CD4-positive, alpha-beta memory T cell (primary cell): ENCODE data around the gene FAM168A. TPM values are rescaled to one million over a fixed set of nuclear protein-coding genes. Genes with fewer than 3 reads are reported as not detected.
"Not testable (repeated sequence)": the region's sequence is repeated elsewhere in the genome, so short reads cannot be mapped to it uniquely, and the experiment has no call there.

Experiments used
- CTCF ChIA-PET: fragments of 350-600 bp; sonication (Branson Sonifier 250); formaldehyde crosslinking; loops from one replicate; lab custom pipeline; 2021; ENCODE audit warnings: inconsistent platforms; ENCODE audit not compliant: partially characterized antibody; lab: Charles Lee
- POLR2A ChIA-PET: fragments of 350-600 bp; sonication (Branson Sonifier 250); formaldehyde crosslinking; loops from one replicate; lab custom pipeline; 2021; ENCODE audit not compliant: partially characterized antibody; lab: Charles Lee
- DNase-seq, 5 donors: peaks; one replicate each; pipeline versions ENCODE4 v3.0.0 to v3.0.0-alpha.2; 2020 to 2022; ENCODE audit warnings: mixed read lengths in 1 of 5
- H3K27ac ChIP-seq: one replicate; pipeline ENCODE4 v1.7.0; 2013; ENCODE audit warnings: low read depth, low read length
- H3K27me3 ChIP-seq: 2 replicates; pipeline ENCODE4 v1.7.0; 2013; ENCODE audit warnings: mild to moderate bottlenecking, low read length, moderate library complexity; ENCODE audit not compliant: insufficient read depth
- H3K36me3 ChIP-seq: 2 replicates; pipeline ENCODE4 v1.7.0; 2013; ENCODE audit warnings: mild to moderate bottlenecking, low read length, moderate library complexity; ENCODE audit not compliant: insufficient read depth
- H3K4me1 ChIP-seq: 2 replicates; pipeline ENCODE4 v1.7.0; 2013; ENCODE audit warnings: mild to moderate bottlenecking, low read length, moderate library complexity; ENCODE audit not compliant: insufficient read depth
- H3K4me3 ChIP-seq, 2 donors: one replicate each; pipeline ENCODE4 v1.7.0; 2013; ENCODE audit warnings: low read length in 2 of 2, mild to moderate bottlenecking in 1 of 2
- H3K9me3 ChIP-seq, 2 donors: one replicate each; pipeline ENCODE4 v1.7.0; 2013; ENCODE audit warnings: low read length in 2 of 2, control low read depth in 1 of 2; ENCODE audit not compliant: control insufficient read depth in 1 of 2
- H3K27ac Mint-ChIP-seq, 7 donors: one replicate each; pipeline ENCODE4 v1.8.0; 2020 to 2021; ENCODE audit warnings: mixed read lengths in 7 of 7, mild to moderate bottlenecking in 6 of 7, inconsistent platforms in 3 of 7, moderate library complexity in 3 of 7
- H3K27me3 Mint-ChIP-seq, 2 donors: one replicate each; pipeline ENCODE4 v1.8.0; 2020 to 2021; ENCODE audit warnings: mixed read lengths in 2 of 2
- H3K36me3 Mint-ChIP-seq, 2 donors: one replicate each; pipeline ENCODE4 v1.8.0; 2020 to 2021; ENCODE audit warnings: mixed read lengths in 2 of 2, inconsistent platforms in 1 of 2, mild to moderate bottlenecking in 1 of 2
- H3K4me1 Mint-ChIP-seq, 4 donors: one replicate each; pipeline ENCODE4 v1.8.0; 2020 to 2021; ENCODE audit warnings: mixed read lengths in 4 of 4, mild to moderate bottlenecking in 1 of 4
- H3K4me3 Mint-ChIP-seq, 8 donors: one replicate each; pipeline ENCODE4 v1.8.0; 2020 to 2021; ENCODE audit warnings: mixed read lengths in 8 of 8, mild to moderate bottlenecking in 7 of 8, moderate library complexity in 6 of 8, inconsistent platforms in 3 of 8
- H3K9me3 Mint-ChIP-seq, 8 donors: one replicate each; pipeline ENCODE4 v1.8.0; 2020 to 2021; ENCODE audit warnings: mixed read lengths in 8 of 8, mild to moderate bottlenecking in 5 of 8, inconsistent platforms in 3 of 8, moderate library complexity in 1 of 8
- intact Hi-C: fragments of 100-400 bp; cut with micrococcal nuclease; formaldehyde crosslinking; loops from one replicate; pipeline ENCODE4 v1.15.1; 2023
- polyA plus RNA-seq, 2 donors: library from polyadenylated mRNA; unstranded; fragments of 300-500 nt; fragmentation: Illumina TruSeq; gene quantifications; one replicate each; pipeline ENCODE4 v1.2.3, GENCODE V29; 2021
- total RNA-seq, 2 experiments: library from RNA; stranded (reverse); gene quantifications; one replicate each; pipeline ENCODE4 v1.2.3, GENCODE V29; 2021

FAM168A gene
- total and polyA plus RNA-seq, 4 experiments from 2014 or later: 0.61 to 22.7 (median 12.7) TPM

DNA sequence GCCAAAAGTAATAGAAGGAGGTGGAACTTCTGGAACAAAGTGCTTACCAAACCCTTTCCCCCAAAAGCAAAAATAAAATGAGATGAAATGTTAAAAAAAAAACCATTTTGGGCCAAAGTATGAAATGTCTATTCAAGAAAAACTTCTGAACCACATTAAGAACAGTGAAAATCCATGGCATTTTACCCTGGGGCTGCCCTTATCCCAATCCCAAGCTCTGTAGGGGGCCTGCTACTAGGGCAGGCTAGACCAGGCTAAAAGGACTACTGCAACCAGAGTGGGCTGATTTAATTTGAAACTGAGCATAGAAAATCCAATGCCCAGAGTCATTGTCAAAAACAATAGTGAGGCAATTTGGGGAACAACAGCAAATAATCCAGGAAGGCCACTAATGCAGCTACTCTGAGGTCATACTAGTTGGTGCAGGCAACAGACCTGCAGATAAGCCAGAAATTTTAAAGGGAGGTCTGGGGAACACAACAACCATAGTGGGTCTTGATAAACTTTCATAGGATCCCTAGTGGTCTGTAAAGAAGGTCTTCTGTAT is 122.3 kb downstream of the FAM168A start:
- H3K4me3 ChIP-seq: no peak overlapping the region
- Mint-ChIP-seq H3K4me1 (peaks cover 0 to 2% (median 0%) of the 10 kb centered on the region in 4 donors), H3K36me3 (peaks cover 11 to 21% of the 10 kb centered on the region in 2 donors), H3K27ac (no peak overlapping the region), H3K27me3 (no peaks in the 10 kb centered on the region), H3K4me3 (no peak overlapping the region), H3K9me3 (peaks cover 0 to 23% (median 15%) of the 10 kb centered on the region in 8 donors)
- no peaks in the 10 kb centered on the region for H3K4me1 ChIP-seq
- H3K36me3 ChIP-seq: no peaks in the 10 kb centered on the region
- intact Hi-C loops: no loop called here
- ChIA-PET CTCF (no interaction called here), POLR2A (no interaction called here)
- no peak for DNase-seq
- no peaks in the 10 kb centered on the region for H3K9me3 ChIP-seq
- no peaks in the 10 kb centered on the region for H3K27me3 ChIP-seq
- H3K27ac ChIP-seq: no peak overlapping the region

GRCh38 chr11:73473252-73473651 is 124.7 kb downstream of the FAM168A start:
- no peaks in the 10 kb centered on the region for H3K27me3 ChIP-seq
- Mint-ChIP-seq H3K27me3 (no peaks in the 10 kb centered on the region), H3K4me3 (peak overlapping the region in 1 of 8 donors; percentile 1), H3K27ac (peak overlapping the region in 1 of 7 donors; percentile 1), H3K36me3 (peaks cover 15 to 33% of the 10 kb centered on the region in 2 donors), H3K4me1 (peaks cover 0 to 2% (median under 1%) of the 10 kb centered on the region in 4 donors), H3K9me3 (peaks cover 0 to 17% (median 14%) of the 10 kb centered on the region in 8 donors)
- ChIA-PET POLR2A (no interaction called here), CTCF (no interaction called here)
- no peak overlapping the region for H3K27ac ChIP-seq
- intact Hi-C loops: no loop called here
- H3K9me3 ChIP-seq: no peaks in the 10 kb centered on the region
- no peak overlapping the region for H3K4me3 ChIP-seq
- H3K36me3 ChIP-seq: no peaks in the 10 kb centered on the region
- no peaks in the 10 kb centered on the region for H3K4me1 ChIP-seq
- no peak for DNase-seq

- POLR2A ChIA-PET, H3K4me1 ChIP-seq, H3K4me1 Mint-ChIP-seq, H3K9me3 Mint-ChIP-seq, H3K4me3 ChIP-seq, intact Hi-C loops, H3K27ac ChIP-seq, H3K36me3 ChIP-seq, H3K27ac Mint-ChIP-seq, DNase-seq, H3K27me3 Mint-ChIP-seq, H3K27me3 ChIP-seq, H3K9me3 ChIP-seq, H3K4me3 Mint-ChIP-seq: not testable (repeated sequence)
- CTCF ChIA-PET: interaction anchor here (0.9 kb wide), 1 partner anchor 9 kb away, joined by 4 read pairs; no protein-coding TSS in a partner anchor
- peaks cover 12 to 27% of the 10 kb centered on the region in 2 donors for H3K36me3 Mint-ChIP-seq
Observed at GRCh38 chr11:73470036-73470612, 127.8 kb downstream of the FAM168A start.

- intact Hi-C loops: no loop called here
- Mint-ChIP-seq H3K27me3 (no peaks in the 10 kb centered on the region), H3K27ac (peak overlapping the region in 2 of 7 donors; percentile 14 to 42), H3K4me1 (peaks cover 0 to 2% (median 0%) of the 10 kb centered on the region in 4 donors), H3K36me3 (peaks cover 14 to 27% of the 10 kb centered on the region in 2 donors), H3K9me3 (peaks cover 0 to 2% (median 0%) of the 10 kb centered on the region in 8 donors), H3K4me3 (no peak overlapping the region)
- H3K27ac ChIP-seq: no peak overlapping the region
- ChIA-PET POLR2A (no interaction called here), CTCF (interaction anchor here (0.9 kb wide), 1 partner anchor 9 kb away, joined by 4 read pairs; no protein-coding TSS in a partner anchor)
- H3K9me3 ChIP-seq: no peaks in the 10 kb centered on the region
- H3K4me1 ChIP-seq: no peaks in the 10 kb centered on the region
- no peak overlapping the region for H3K4me3 ChIP-seq
- no peaks in the 10 kb centered on the region for H3K36me3 ChIP-seq
- H3K27me3 ChIP-seq: no peaks in the 10 kb centered on the region
- no peak for DNase-seq
Observed at GRCh38 chr11:73469401-73469800, 128.5 kb downstream of the FAM168A start.

DNA sequence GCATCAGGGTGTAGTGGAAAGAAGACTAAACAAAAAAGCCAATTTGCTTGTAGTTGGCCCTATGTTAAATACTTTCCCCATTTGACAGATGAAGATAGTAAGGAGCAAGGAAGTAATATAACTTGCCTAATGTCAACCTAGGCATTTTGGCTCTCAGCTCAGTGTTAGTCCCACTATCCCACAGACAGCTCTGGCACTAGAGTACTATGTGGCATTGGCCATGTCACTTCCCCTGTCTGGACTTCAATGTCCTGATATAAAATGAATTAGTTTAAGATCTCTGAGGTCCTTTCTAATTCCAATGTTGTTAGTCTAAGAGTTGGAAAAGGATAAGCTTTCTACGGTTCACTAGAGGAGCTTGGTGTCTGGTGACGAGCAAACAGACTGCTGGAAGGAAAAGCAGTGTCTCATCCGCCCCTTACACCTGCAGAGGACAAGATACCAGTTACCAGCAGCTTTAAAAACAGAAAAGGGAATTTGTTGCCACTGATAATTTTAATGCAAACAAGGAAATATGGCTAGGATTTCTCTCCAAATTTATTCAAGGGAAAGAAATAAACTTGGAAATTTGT is 129.2 kb downstream of the FAM168A start:
- Histone ChIP-seq H3K4me1 (no peaks in the 10 kb centered on the region), H3K27me3 (no peaks in the 10 kb centered on the region), H3K36me3 (no peaks in the 10 kb centered on the region), H3K9me3 (no peaks in the 10 kb centered on the region), H3K4me3 (no peak overlapping the region), H3K27ac (no peak overlapping the region)
- Mint-ChIP-seq H3K27ac (no peak overlapping the region), H3K4me3 (no peak overlapping the region), H3K36me3 (peaks cover 15 to 28% of the 10 kb centered on the region in 2 donors), H3K27me3 (no peaks in the 10 kb centered on the region), H3K4me1 (peaks cover 0 to 2% (median 0%) of the 10 kb centered on the region in 4 donors), H3K9me3 (peaks cover 0 to 2% (median 0%) of the 10 kb centered on the region in 8 donors)
- POLR2A ChIA-PET: no interaction called here
- intact Hi-C loops: no loop called here
- DNase-seq: no peak
- CTCF ChIA-PET: no interaction called here

GRCh38 chr11:73467505-73467904 is 130.4 kb downstream of the FAM168A start:
- H3K4me3 Mint-ChIP-seq: no peak overlapping the region
- intact Hi-C loops: no loop called here
- no peaks in the 10 kb centered on the region for H3K36me3 ChIP-seq
- no peak overlapping the region for H3K4me3 ChIP-seq
- DNase-seq: no peak
- H3K27me3 Mint-ChIP-seq: no peaks in the 10 kb centered on the region
- H3K27me3 ChIP-seq: no peaks in the 10 kb centered on the region
- CTCF ChIA-PET: no interaction called here
- H3K36me3 Mint-ChIP-seq: peaks cover 19 to 36% of the 10 kb centered on the region in 2 donors
- peaks cover 0 to 2% (median 0%) of the 10 kb centered on the region in 8 donors for H3K9me3 Mint-ChIP-seq
- H3K27ac Mint-ChIP-seq: no peak overlapping the region
- no peaks in the 10 kb centered on the region for H3K9me3 ChIP-seq
- no peaks in the 10 kb centered on the region for H3K4me1 ChIP-seq
- H3K27ac ChIP-seq: no peak overlapping the region
- peaks cover 0 to 2% (median under 1%) of the 10 kb centered on the region in 4 donors for H3K4me1 Mint-ChIP-seq
- POLR2A ChIA-PET: no interaction called here

GRCh38 chr11:73466643-73467042 is 131.3 kb downstream of the FAM168A start:
- POLR2A ChIA-PET: no interaction called here
- CTCF ChIA-PET: no interaction called here
- H3K4me1 ChIP-seq: no peaks in the 10 kb centered on the region
- H3K9me3 ChIP-seq: no peaks in the 10 kb centered on the region
- Mint-ChIP-seq H3K36me3 (peaks cover 19 to 34% of the 10 kb centered on the region in 2 donors), H3K27ac (no peak overlapping the region), H3K4me1 (peaks cover 0 to 2% (median under 1%) of the 10 kb centered on the region in 4 donors), H3K4me3 (no peak overlapping the region), H3K9me3 (peaks cover 0 to 2% (median 0%) of the 10 kb centered on the region in 8 donors), H3K27me3 (no peaks in the 10 kb centered on the region)
- DNase-seq: no peak
- intact Hi-C loops: no loop called here
- no peaks in the 10 kb centered on the region for H3K36me3 ChIP-seq
- no peaks in the 10 kb centered on the region for H3K27me3 ChIP-seq
- H3K4me3 ChIP-seq: no peak overlapping the region
- H3K27ac ChIP-seq: no peak overlapping the region
